ENCODE data around the gene FRMD4A.
"Not testable (repeated sequence)": the region's sequence is repeated elsewhere in the genome, so short reads cannot be mapped to it uniquely, and the experiment has no call there.

The FRMD4A gene

DNA sequence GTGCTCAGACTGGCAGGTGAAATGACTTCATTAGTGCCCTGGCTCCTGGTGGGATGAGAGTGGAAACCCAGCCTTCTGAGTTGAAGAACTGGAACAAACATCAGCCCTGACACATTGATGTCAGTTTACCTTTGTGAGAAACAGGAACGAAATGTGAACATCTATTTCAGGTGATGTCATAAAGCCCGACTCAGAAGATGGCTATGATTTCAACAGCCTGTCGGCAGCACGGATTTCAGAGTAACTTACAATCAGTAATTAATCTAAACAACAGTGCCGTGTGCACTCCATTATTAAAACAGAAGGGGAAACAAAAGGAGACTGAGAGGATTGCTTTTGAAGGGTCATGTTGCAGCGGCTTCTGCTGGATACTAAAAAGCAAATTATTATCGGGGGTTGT lies 243.2 kb downstream of the FRMD4A start:
- DNase-seq: peak; percentile 3

DNA sequence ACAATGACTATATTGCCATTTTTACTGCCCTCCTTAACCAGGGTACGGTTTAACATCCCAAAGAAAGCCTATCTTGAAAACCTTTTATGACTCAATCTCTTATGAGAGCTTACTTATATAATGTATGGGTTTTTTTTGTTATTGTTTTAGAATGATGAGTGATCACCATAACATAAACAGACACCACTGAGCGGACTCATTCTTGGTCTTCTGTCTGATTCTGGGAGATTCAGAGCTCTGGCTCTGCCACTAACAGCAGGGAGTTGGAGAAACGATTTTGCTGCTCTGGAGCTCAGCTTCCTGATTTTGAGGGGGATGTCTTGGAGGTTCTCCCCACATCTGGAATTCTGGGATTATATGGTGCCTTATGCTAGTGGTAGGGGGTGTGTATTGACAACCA lies 244.1 kb downstream of the FRMD4A start:
- no peak for DNase-seq

DNA sequence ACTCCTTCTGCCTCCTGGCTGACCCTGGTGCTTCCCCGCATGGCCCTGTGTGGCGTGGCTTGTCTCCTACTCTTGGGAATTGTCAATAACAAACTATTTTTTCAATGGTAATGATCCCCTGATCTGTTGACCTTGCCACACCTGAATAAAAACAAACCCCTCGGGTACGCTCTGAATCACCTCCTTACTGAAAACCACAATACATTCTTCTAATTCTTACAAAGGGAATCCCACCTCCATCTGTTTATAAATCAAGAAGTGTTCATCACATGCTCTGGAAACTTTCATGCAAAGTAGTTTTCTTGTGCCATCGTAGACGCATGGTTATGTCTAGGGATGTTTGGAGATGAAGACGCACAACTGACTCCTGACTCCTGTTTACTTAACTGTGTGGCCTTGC lies 245.8 kb downstream of the FRMD4A start:
- DNase-seq: no peak

DNA sequence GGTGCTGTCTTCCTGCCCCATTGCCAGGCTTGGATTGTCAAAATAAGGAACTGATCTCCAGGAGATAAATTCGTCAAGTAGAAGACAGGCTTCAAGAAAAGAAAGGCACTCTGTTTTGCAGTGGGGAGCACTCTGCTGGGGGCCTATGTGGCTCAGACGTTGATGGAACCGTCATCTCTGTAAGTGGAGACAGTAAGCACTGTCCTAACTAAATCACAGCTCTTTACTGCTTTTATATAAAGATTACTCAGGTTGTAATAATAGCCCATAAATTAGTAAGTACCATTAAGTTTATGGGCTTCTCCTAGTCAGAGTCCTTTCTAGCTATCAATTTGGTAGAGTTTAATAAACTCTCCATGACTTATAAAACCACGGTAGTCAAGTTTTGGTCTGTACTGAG lies 249.9 kb downstream of the FRMD4A start:
- no peak for DNase-seq

DNA sequence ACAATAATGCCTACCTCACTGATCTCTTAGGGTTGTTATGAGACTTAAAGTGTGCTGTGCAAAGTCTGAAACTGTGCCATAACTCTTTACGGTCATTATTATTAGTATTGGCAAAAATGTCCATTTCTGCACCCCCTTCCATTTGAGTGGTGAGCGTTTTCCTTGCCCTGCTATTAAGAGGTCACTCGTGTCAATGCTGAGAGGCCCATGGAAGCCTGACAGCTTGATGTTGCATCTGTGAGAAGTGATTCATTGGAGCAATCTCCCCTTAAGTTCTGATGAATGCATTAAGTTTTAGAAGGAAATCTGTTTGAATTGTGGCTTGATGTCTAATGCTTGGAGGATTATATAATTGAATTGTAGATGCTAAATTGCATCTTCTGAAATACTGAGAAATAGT lies 253.3 kb downstream of the FRMD4A start:
- no peak for DNase-seq

DNA sequence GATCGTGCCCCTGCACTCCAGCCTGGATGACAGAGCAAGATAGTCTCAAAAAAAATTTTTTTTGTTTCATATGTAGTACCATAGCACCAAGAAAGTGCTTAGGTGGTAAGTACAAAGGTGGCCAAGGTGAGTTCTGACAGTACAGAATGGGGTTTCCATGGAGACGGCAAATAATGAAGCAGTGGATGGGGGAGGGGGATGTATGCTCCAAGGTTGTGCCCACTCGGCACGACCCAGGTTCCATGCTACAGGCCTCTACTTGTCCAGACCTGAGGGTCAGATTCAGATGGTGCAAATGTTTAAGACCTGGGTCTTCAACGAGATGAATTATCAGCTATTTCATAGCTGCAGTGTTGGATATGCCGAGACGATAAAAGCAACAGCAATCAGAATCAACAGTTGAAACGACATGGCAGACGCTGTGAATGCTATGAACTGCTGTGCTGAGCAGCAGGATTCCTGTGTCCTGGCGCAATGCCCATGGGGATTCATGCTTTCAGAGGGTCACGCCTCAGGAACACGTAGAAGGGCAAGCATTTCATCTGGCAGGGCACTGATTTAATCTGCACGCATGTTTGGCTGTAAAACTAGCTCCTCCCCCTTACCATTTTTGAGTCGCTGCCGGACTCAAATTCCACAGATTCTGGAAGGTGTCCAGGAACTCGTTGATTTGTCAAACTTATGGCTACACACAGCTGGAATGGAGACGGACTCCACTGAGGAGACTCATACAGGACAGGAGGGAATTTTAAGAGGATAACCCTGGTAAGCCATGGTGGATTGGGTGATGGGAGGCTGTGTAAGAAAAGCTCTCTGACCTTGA lies 256.5 kb downstream of the FRMD4A start:
- DNase-seq: peak; percentile 36

DNA sequence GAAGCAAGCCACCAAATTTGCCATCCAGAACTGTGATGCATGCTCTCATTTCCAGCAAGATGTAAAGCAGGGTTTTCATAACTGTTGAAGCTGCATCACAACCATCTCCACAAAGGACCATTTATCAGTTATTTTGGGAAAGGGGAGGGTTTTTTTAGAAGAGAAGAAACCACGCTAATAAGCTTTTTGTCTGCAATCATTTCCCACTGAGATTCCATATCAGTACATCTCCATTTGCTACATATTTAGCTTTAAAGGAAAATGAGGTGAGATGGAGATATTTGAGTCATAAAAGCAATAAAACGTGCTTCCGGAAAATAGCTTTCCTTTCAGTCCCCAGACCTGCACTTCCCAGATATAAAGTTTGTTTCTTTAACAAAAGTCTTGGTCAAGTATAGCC lies 258.2 kb downstream of the FRMD4A start:
- no peak for DNase-seq

DNA sequence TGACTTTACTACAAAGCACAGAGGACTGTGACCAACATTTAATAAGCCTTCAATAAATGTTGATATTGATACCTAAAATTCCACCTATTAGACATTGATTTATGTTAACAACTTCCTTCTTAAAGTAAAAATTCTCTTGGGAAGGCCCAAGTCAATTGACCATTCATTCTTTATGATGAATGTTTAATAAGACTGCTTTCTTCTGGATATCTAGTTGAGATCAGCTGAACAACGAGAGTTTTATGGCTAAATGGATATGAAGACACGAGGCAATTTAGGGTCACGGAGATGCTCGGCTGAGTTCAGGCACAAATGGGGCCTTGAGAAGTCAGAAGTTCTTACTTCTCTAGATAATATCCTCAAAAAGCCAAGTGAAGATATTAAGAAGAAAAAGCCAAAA lies 258.8 kb downstream of the FRMD4A start:
- DNase-seq: no peak

DNA sequence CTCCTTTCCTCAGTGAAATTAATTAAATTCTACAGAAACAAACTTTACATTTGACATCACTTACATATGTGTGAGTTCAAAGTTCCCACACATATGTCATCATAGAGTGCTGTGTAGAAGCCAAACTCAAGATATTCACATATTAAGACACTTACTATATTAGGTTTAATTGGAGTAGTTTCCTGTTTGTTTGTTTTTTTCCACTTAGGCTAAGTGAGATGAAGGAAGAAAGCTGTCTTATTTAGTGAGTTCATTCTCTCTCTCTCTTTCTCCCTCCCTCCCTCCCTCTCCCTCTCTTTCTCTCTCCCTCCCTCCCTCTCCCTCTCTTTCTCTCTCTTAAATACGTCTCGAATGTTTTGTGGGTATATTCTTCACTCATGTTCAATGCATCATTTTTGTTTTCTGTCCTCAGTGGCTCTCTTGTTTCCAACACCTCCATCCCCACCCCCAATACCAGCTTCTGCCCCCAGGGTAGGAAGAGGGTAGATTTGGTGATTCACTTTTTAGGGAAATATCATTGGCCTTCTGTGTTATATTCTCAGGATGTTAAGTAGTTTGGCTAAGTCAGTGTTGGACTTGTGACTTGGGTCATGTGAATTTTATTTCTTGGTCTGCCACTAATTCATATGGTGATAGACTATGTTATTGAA lies 262.0 kb downstream of the FRMD4A start:
- DNase-seq: no peak

DNA sequence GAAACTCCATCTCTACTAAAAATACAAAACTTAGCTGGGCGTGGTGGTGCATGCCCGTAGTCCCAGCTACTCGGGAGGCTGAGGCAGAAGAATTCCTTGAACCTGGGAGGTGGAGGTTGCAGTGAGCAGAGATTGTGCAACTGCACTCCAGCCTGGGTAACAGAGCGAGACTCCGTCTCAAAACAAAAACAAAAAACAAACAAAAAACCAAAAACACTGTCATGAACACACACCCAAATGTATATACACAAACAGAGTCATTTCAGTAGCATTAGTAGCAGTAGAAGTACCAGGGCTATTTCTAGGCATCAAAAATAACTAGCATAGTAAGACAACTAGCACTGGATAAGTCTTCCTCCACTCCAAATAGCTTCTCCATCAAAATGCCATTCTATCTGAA lies 263.1 kb downstream of the FRMD4A start:
- not testable (repeated sequence) for DNase-seq

DNA sequence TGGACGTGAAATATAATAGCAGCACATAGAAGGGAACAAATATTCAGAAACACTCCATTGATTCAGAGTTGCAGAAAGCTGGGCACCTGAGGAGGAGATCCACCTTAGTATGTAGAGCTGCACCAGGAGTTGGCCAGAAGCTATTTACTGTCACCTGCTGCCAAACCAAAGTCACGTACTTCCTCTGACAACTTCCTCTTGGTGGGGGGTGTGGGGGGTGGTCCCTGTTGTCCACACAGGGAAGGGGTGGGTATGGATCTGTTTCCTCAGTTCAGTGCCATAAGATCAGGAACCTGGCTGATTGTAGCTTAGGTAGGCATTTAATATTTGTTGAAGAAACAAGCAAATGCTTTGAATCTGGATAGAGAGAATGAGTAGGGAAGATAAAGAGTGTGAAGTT lies 264.6 kb downstream of the FRMD4A start:
- DNase-seq: no peak

DNA sequence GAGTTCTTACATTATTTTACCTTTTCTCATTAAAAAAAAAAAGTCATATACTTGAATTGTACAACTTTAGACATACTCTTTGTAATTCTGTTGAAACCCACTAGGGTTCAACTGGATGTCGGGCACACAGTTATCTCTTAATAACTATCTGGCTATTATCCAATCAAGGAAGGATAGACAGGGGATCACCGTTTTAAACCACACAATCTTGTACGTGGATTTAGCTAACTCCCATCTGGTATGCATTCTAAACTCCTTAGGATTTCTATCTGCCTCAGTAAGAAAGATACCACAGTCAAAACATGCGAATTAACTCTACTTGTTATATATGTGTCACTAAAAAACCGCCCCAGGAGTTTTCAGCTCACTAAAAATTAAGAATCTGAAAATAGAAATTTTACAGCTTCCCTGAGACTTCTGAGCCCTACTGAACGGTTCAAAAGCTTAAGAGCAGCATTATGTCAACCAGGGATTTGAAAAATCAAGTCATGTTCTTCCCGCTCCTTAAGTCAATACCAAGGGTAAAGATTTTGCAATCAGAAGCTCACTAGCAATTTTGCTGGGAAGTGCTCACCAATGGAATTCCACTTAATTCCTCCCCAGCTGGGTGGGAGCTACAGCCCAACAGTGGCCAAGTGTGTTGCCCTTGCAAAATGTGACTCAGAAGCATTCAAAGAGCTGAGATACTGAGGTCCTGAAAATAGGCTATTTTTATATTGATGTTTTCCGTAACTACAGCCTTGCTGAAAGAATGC lies 267.0 kb downstream of the FRMD4A start:
- DNase-seq: peak; percentile 9

DNA sequence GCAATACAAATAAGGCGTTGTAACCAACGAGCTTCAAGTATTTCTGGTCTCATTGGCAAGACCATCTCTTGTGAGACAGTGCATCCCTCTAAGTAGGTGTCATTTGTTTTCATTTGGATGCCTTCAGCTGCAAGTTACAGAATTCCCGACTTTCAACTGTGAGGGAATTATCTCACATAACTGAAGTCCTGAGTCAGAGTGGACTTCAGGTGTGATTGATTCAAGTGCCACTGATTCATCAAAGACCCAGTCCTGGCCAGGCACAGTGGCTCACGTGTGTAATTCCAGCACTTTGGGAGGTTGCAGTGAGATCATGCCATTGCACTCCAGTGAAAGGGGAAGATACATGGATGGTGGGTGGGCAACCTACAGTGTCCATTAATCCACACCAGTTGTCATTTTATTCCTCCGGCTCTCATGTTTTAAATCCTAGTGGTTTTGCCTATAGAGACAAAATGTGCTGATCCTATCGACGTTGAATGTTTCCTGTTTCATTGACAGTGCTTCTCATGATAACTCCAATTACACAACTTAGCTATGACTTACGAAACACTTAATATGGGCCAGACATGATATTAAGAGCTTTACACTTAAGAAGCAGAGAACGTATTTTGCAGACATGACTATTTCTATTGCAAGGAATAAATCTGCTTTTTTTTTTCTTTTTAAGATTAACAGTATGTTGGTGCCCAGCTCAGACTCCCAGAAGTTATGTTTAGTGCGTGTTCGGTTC lies 268.0 kb downstream of the FRMD4A start:
- DNase-seq: no peak

DNA sequence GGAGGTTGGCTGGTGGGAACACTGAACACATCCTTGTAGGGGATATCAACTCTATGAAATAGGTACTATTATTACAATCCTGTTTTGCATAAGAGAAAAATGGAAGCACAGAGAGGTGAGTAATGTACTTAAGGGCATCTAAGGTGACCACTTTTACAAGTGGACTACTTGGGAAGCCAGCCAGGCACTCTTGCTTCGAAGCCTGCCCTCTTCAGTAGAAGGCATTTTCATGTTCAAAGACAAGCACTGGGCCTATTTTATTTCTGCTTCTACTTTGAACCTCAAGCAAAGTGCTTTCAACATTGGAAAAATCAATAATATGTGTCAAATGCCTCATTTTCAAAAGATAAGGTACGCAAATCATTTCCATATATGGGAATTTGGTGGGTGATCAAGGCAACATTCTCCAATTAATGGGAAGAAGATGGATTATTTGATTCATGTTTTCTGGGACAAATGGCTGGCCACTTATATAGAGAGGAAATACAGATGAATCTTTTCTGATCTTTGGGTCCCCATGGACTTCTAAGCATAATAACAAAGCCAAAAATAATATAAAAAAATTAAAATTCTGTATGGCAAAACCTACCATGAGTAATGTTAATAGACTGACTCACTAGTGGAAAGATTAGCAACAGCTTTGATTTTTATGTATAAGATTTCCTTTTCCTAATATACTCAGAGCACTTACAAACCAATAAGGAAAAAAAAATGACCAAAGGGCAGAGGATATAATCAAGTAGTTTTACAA lies 270.2 kb downstream of the FRMD4A start:
- DNase-seq: no peak

DNA sequence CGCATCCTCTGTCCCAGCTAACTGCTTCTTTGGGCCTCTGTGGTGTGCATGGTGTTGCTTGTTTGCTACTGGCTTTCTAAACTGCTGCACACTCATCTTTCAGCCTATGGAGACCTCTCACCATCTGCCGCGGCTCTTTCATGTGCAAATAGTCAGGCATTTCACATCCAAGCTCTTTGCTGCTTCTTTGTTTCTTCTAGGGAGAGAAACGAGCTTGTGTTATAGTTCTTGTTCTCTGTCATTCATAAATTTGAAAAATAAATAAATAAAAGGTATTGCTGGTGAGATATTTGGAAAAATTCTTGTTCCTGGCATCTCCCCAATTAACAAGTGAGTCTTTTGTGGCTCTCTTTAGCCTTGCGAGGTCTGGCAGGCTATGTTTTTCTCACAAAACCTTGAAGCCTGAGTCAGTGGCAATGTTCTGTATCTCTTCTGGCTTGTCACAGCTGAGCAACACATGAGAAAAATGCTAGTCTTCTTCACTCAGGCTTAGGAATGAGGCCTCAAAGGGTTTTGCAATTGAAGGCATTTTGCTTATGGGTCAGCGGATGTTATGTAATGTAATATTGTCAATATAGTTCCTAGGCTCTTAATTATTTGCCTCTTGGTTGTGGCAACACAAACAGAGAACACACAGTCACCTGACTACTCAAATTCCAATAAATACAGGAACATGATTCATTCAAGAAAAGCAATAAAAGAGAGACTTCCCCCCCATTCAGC lies 274.0 kb downstream of the FRMD4A start:
- DNase-seq: no peak

DNA sequence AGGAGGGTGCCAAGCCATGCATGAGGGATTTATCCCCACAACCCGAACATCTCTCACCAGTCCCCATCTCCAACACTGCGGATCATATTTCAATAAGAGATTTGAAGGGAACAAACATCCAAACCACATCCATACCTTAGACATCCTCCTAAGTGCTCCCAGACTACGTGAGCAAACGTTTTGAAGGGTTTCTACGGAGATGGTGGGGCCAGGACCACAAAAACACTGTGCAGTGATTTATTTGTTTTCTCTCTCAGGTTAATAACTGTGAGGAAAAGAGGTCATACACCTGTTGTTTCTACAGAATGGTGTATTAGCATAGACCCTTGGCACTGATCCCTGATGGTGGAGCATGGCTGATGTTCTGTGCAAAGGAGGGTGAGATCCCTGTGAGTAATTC lies 277.8 kb downstream of the FRMD4A start:
- DNase-seq: no peak

DNA sequence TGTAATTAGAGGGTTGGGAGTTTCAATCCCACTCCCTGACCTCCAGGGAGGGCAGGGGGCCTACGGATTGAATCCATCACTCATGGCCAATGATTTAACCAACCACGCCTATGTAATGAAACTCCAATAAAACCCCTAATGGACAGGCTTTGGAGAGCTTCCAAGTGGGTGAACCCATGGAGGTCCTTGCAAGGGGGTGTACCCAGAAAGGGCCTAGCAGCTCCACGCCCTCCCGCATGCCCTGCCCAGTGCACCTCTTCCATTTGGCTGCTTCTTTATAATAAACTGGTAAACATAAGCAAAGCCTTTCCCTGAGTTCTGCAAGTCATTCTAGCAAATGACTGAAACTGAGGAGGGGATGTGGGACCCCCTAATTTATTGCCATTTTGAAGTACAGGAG lies 280.1 kb downstream of the FRMD4A start:
- DNase-seq: peak; percentile 55

DNA sequence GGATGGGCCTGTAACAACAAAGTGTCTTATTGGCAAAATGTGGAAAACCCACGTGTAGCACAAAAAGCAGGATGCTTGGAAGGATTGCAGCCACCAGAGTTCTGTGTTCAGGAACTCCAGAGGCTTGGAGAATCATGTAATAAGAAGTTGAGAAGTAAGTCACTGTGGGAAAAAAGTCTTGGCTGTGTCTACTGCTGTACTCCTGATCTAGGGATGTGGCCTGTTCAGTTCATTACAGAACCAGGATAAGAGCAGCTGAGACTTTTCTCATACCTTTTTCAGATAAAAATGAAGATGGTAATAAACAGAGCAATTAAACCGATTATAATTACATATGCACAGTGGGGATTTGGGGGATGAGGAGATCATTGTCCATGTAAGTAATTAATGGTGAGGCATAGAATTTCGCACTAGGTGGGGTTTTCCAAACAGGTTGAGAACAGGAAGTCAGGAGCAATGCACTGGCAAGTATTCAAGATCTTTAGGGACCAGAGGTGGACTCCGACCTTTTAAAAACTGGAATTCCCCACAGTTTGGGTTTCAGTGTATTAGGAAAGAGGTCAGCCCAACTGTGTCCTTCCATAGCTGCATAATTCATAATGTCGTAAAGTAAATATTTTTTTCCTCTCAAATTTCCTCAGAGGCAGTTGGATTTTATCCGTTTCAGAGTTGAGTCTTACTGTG lies 281.7 kb downstream of the FRMD4A start:
- no peak for DNase-seq

DNA sequence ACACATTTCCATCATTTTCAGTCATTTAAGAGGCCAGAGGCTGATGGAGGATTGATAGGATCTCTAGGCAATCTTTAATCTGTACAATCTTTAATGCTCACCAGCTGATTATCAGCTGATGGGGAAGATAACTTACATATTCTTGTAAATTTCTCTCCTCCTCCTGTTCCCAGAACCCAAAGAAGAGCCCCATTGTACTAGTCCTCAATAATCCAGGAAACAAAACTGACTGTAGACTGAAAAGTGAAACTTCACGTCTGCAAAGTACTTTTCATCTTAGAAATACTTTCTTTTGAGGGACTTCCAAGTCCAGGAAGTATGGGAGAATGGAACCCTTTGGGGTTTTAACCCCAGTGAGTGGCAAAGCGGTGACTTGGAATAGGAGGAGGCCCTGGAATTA lies 283.3 kb downstream of the FRMD4A start:
- DNase-seq: no peak

DNA sequence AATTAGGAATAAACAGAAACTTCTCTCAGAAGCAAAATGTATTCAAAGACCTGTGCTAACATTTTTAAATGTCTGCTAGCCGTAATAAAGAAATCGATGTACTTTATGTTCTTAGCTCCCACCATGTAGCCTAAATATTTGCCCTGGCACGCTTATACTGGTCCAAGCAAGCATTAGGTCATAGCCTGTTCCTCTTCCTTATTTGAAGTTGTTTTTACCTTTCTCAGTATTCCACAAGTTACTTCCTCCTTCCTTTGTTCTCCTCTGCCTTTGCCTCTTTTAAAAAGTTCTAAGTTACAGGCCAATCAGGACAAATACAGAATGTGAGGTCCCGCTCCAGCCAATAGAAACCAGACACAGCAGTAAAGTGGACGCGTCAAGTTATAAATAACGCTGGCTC lies 288.7 kb downstream of the FRMD4A start:
- not testable (repeated sequence) for DNase-seq

Measured in NCI-H2227 treated with DMSO at 0.1 percent for 48 hours (cell line).